WTC11 (cell line): Measurements from ENCODE around the gene GALNT3.

ENCODE experiments used
- CREM ChIP-seq: sonication (generic); formaldehyde crosslinking; IDR thresholded peaks from 2 replicates; pipeline ENCODE4 v1.8.1; 2022; ENCODE audit warnings: mild to moderate bottlenecking, missing genetic modification reagents, moderate library complexity
- ELF4 ChIP-seq: sonication (generic); formaldehyde crosslinking; IDR thresholded peaks from 2 replicates; pipeline ENCODE4 v1.8.1; 2022; ENCODE audit warnings: low read depth, mild to moderate bottlenecking, moderate library complexity, missing genetic modification reagents
- GTF2I ChIP-seq: fragments of 250-450 bp; sonication (Bioruptor Pico); conservative IDR thresholded peaks from 2 replicates; pipeline ENCODE4 v1.4.0; 2021; ENCODE audit warnings: mild to moderate bottlenecking
- RELA ChIP-seq: sonication (generic); formaldehyde crosslinking; IDR thresholded peaks from 2 replicates; pipeline ENCODE4 v1.8.1; 2022; ENCODE audit warnings: missing genetic modification reagents, mild to moderate bottlenecking, borderline replicate concordance
- TF ChIP-seq, protein P1 (sequence below): fragments of 200-600 bp; IDR thresholded peaks from 2 replicates; pipeline ENCODE4 v1.8.0; 2022; ENCODE audit warnings: antibody characterized with exemption
- TF ChIP-seq, protein P2 (sequence below): sonication (generic); formaldehyde crosslinking; IDR thresholded peaks from 2 replicates; pipeline ENCODE4 v1.8.1; 2022; ENCODE audit warnings: mild to moderate bottlenecking, moderate library complexity, missing genetic modification reagents
- TF ChIP-seq, protein P3 (sequence below): sonication (generic); formaldehyde crosslinking; IDR thresholded peaks from 2 replicates; pipeline ENCODE4 v1.8.1; 2023; ENCODE audit warnings: mild to moderate bottlenecking, missing genetic modification reagents, borderline replicate concordance
- TF ChIP-seq, protein P4 (sequence below): sonication (generic); formaldehyde crosslinking; conservative IDR thresholded peaks from 2 replicates; pipeline ENCODE4 v1.8.1; 2022; ENCODE audit warnings: mild to moderate bottlenecking, missing genetic modification reagents
- TF ChIP-seq, protein P5 (sequence below): sonication (generic); formaldehyde crosslinking; IDR thresholded peaks from 2 replicates; pipeline ENCODE4 v1.8.0; 2022; ENCODE audit warnings: mild to moderate bottlenecking, missing genetic modification reagents

DNA sequence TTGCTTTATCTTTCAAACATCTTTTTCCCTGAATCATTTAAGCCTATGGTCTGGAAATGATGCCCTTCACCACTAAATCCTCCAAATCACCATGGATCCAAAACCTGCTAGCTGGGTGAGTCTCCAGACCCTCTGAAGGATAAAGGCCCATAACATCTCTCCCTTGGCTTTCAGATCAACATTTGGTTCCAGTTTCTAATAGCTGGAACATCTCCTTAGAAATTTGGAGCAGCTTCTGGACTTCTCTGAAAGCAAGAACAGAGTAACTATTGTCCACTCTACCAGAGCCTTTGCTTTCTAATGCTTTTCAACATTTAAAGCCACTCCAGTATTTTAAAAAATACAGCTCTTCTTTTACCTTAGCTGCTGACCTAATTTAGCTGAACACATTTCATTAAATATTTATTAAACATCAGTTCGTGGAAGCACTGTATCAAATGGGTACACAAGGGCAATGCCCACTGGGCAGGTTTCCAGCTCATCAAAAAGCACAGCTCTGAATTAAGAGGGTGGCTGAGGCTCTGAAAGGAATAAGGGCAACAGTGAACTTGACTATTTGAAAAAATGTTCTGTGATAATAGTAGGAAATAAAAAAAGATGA is 75.3 kb downstream of the GALNT3 start:
- TF ChIP-seq, protein P1, sequence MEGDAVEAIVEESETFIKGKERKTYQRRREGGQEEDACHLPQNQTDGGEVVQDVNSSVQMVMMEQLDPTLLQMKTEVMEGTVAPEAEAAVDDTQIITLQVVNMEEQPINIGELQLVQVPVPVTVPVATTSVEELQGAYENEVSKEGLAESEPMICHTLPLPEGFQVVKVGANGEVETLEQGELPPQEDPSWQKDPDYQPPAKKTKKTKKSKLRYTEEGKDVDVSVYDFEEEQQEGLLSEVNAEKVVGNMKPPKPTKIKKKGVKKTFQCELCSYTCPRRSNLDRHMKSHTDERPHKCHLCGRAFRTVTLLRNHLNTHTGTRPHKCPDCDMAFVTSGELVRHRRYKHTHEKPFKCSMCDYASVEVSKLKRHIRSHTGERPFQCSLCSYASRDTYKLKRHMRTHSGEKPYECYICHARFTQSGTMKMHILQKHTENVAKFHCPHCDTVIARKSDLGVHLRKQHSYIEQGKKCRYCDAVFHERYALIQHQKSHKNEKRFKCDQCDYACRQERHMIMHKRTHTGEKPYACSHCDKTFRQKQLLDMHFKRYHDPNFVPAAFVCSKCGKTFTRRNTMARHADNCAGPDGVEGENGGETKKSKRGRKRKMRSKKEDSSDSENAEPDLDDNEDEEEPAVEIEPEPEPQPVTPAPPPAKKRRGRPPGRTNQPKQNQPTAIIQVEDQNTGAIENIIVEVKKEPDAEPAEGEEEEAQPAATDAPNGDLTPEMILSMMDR, result no peak
- TF ChIP-seq, protein P2, sequence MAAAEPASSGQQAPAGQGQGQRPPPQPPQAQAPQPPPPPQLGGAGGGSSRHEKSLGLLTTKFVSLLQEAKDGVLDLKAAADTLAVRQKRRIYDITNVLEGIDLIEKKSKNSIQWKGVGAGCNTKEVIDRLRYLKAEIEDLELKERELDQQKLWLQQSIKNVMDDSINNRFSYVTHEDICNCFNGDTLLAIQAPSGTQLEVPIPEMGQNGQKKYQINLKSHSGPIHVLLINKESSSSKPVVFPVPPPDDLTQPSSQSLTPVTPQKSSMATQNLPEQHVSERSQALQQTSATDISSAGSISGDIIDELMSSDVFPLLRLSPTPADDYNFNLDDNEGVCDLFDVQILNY (CRISPR knock-in tag), result no peak
- TF ChIP-seq ELF4 (CRISPR knock-in tag) (no peak), RELA (no peak), CREM (CRISPR knock-in tag) (no peak), GTF2I (CRISPR knock-in tag) (no peak)
- TF ChIP-seq, protein P3, sequence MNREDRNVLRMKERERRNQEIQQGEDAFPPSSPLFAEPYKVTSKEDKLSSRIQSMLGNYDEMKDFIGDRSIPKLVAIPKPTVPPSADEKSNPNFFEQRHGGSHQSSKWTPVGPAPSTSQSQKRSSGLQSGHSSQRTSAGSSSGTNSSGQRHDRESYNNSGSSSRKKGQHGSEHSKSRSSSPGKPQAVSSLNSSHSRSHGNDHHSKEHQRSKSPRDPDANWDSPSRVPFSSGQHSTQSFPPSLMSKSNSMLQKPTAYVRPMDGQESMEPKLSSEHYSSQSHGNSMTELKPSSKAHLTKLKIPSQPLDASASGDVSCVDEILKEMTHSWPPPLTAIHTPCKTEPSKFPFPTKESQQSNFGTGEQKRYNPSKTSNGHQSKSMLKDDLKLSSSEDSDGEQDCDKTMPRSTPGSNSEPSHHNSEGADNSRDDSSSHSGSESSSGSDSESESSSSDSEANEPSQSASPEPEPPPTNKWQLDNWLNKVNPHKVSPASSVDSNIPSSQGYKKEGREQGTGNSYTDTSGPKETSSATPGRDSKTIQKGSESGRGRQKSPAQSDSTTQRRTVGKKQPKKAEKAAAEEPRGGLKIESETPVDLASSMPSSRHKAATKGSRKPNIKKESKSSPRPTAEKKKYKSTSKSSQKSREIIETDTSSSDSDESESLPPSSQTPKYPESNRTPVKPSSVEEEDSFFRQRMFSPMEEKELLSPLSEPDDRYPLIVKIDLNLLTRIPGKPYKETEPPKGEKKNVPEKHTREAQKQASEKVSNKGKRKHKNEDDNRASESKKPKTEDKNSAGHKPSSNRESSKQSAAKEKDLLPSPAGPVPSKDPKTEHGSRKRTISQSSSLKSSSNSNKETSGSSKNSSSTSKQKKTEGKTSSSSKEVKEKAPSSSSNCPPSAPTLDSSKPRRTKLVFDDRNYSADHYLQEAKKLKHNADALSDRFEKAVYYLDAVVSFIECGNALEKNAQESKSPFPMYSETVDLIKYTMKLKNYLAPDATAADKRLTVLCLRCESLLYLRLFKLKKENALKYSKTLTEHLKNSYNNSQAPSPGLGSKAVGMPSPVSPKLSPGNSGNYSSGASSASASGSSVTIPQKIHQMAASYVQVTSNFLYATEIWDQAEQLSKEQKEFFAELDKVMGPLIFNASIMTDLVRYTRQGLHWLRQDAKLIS (CRISPR knock-in tag), result no peak
- TF ChIP-seq, protein P4, sequence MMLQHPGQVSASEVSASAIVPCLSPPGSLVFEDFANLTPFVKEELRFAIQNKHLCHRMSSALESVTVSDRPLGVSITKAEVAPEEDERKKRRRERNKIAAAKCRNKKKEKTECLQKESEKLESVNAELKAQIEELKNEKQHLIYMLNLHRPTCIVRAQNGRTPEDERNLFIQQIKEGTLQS (CRISPR knock-in tag), result no peak
- TF ChIP-seq, protein P5, sequence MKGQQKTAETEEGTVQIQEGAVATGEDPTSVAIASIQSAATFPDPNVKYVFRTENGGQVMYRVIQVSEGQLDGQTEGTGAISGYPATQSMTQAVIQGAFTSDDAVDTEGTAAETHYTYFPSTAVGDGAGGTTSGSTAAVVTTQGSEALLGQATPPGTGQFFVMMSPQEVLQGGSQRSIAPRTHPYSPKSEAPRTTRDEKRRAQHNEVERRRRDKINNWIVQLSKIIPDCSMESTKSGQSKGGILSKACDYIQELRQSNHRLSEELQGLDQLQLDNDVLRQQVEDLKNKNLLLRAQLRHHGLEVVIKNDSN (CRISPR knock-in tag), result no peak
